Activated T-helper 1 cell treated with Interleukin-2 at 50 U/mL for 16 hours (primary cell): Measurements from ENCODE around the gene TMEM219.
"Not testable (repeated sequence)": the region's sequence is repeated elsewhere in the genome, so short reads cannot be mapped to it uniquely, and the experiment has no call there.

Source experiments
- DNase-seq: peaks from one replicate; pipeline ENCODE4 v3.0.0-alpha.2; 2020; ENCODE audit warnings: low read depth

The TMEM219 gene

DNA sequence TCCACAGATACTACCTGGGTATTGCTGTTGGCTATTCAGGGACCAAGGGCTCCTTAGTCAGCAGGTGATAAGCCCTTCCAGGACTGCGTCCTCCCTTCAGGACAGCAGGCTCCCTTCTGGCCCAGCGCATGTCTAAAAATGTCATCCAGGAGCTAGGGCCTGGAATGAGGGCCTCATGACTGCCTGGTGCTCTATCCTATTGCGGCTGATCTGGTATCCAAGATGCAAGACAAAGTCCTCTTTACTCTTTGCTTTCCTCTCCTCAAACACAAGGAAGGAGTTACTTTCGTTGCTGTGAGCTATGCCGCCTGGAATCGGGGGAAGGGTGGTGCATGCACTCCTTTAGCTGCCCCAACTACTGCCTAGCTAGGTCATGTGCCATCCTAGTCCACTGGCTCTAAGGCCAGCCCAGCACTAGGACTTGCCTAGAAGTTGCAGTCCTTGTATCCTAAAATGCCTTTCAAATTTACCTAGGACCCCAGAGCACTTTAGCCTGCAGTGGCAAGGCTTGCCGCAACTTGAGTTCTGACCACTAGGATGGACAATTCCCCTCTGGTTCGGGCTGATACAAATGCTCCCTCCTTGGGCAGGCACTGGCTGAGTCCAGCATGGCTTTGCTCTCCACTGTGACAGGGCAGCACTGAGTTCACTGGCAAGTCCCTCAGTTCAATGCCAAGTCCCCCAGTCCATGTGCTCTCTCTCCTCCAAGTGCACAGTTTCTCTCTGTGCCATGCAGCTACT, 10.1 kb upstream of the TMEM219 start:
- DNase-seq: no peak

DNA sequence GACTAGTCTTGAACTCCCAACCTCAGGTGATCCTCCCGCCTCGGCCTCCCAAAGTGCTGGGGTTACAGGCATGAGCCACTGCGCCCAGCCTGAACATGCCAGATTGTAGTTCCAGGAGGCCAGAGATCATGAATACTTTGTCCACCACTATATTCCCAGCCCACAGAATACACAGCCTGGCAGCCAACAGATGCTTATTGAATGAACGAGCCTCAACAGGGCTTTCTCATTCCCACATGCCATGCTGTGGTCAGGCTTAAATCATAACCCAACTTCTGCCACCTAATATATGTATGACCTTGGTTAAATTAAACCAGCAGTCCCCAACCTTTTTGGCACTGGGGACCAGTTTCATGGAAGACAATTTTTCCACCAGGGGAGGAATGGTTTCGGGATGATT, 3.1 kb upstream of the TMEM219 start:
- DNase-seq: no peak

GRCh38 chr16:29959293-29959692, 2.6 kb upstream of the TMEM219 start:
- DNase-seq: no peak

DNA sequence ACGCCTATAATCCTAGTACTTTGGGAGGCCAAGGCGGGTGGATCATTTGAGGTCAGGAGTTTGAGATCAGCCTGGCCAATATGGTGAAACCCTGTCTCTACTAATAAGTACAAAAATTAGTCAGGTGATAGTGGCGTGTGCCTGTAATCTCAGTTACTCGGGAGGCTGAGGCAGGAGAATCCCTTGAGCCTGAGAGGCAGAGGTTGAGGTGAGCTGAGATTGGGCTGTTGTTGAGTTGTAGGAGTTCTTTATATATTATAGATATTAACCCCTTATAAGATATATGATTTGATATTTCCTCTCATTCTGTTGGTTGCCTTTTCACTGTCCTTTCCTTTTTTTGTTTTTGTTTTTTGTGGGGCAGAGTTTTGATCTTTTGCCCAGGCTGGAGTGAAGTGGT, 2.1 kb upstream of the TMEM219 start:
- not testable (repeated sequence) for DNase-seq

GRCh38 chr16:29961127-29961478, 776 bp upstream of the TMEM219 start:
- DNase-seq: no peak

- DNase-seq: no peak
Observed at GRCh38 chr16:29962344-29962994, 590 bp downstream of the TMEM219 start.

DNA sequence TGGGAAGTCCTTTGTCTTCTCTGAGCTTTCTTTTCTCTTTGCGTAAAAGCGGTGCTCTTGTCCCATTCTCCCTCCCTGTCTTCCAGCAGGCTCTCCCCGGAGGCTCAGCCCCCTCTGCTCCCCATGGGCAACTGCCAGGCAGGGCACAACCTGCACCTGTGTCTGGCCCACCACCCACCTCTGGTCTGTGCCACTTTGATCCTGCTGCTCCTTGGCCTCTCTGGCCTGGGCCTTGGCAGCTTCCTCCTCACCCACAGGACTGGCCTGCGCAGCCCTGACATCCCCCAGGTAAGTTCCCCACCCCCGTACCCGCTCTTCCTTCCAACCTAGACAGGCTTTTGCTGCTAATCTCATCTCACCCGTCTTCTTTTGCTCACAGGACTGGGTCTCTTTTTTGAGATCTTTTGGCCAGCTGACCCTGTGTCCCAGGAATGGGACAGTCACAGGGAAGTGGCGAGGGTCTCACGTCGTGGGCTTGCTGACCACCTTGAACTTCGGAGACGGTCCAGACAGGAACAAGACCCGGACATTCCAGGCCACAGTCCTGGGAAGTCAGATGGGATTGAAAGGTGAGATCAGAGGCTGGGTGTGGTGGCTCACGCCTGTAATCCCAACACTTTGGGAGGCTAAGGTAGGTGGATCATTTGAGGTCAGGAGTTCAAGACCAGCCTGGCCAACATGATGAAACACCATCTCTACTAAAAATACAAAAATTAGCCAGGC, 1.3 kb downstream of the TMEM219 start:
- DNase-seq: no peak

DNA sequence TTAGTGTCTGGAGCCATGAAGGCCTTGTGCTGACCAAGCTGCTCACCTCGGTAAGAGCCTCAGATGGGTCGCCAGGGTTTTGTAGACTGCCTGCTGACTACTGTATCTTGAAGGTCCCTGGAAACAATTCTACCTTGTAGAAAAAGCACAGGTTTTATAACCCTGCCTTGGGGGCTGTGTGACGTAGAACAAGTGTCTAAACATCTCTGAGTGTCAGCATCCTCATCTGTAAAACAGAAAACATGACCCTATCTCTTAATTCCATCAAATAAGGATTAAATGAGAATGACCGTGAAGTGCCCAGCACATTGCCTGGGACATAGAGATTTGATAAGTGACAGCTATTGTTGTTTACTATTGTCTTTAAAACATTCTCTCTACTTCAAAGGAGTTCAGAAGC, 6.3 kb downstream of the TMEM219 start:
- DNase-seq: no peak

- DNase-seq: no peak
Observed at GRCh38 chr16:29971304-29971703, 9.4 kb downstream of the TMEM219 start.

GRCh38 chr16:29972500-29972899, 10.6 kb downstream of the TMEM219 start:
- no peak for DNase-seq

GRCh38 chr16:29972992-29973383, 11.1 kb downstream of the TMEM219 start:
- DNase-seq: no peak

DNA sequence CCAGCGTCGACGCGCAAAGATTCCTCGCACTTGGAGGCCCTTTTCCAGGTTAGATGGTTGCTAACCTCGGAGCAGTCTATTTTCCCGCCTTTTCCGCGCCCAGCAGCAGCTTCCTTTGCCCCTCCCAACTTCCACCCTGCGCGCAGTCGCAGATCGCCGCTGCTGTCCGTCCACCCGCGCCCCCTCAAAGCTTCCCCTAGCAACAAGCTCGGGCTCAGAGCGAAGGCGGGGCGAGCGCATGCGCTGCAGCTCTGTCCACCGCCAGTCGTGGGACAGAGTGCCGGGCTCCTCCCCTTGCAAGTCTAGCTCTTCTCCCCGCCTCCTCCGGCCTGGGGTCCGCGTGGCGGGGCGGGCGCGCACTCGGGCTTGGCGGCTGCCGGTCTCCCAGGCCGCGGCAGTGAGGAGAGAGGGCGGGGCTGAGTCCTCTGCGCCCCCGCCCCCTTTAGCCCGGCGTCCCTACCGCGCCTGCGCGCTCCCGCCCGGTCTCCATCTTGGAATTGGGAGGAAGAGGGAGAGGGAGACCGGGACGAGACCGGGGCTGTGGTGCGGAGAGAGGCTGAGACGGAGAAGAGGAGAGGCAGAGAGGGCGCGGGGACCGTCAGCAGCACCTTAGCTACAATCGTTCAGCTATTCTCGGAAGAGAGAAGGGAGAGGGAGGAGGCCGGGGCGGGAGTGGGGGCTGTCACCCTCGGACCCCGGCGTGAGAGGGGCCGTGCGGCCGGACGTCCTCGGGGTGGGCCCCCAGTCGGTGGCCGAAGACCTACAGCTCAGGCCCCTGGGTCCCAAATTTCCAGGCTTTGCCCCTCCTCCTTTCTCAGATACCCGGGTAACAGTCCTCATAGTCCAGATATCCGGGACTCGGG, 11.7 kb downstream of the TMEM219 start, which contains the start of gene TAOK2:
TSS of gene TAOK2 (plus strand) at position 485 of the 863 bp plus-strand sequence. CDS start 3,905 bp downstream, outside the sequence.
- peak; percentile 90 for DNase-seq

GRCh38 chr16:29974291-29975133, 12.6 kb downstream of the TMEM219 start:
- DNase-seq: no peak

- no peak for DNase-seq
Observed at GRCh38 chr16:29975134-29975538, 13.3 kb downstream of the TMEM219 start.

GRCh38 chr16:29975811-29976511, 14.1 kb downstream of the TMEM219 start:
- no peak for DNase-seq

- DNase-seq: no peak
Observed at GRCh38 chr16:29977063-29977825, 15.4 kb downstream of the TMEM219 start.

GRCh38 chr16:29978081-29978480, 16.2 kb downstream of the TMEM219 start:
- no peak for DNase-seq

DNA sequence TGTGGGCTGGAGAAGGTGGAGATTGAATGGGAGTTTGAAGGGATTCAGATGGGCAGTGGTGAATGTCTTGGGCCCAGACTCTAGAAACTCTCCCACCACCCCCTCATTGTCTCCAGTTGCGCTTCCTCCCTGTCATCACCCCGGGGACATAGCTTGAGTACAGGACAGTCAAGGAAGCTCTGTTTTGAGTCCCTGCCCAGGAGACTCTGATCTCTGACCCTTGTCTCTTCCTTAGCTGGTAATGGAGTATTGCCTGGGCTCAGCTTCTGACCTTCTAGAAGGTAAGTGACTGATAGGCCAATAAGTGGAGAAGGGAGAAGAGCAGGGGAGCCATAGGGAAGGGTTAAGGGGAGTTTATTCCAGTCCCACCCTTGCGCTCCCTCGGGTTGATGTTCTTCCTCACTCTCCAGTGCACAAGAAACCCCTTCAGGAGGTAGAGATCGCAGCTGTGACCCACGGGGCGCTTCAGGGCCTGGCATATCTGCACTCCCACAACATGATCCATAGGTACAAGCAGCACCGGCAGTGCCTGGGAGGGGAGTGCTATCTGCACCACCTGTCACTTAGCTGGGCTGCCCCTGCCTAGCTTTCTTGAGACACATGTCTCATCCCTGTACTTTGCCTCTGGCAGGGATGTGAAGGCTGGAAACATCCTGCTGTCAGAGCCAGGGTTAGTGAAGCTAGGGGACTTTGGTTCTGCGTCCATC, 16.8 kb downstream of the TMEM219 start:
- no peak for DNase-seq
